Astrocyte (in vitro differentiated cells and primary cell): ENCODE results near the gene PFKL.
"Not testable (repeated sequence)": the region's sequence is repeated elsewhere in the genome, so short reads cannot be mapped to it uniquely, and the experiment has no call there.

ENCODE experiments used
- EZH2 ChIP-seq: IDR thresholded peaks from 2 replicates; pipeline ENCODE4 v1.6.1; 2012; ENCODE audit warnings: mild to moderate bottlenecking, low read length, inconsistent platforms; ENCODE audit not compliant: insufficient read depth
- TF ChIP-seq, protein P1 (sequence below): IDR thresholded peaks from 2 replicates; pipeline ENCODE4 v1.5.1; 2011; ENCODE audit warnings: low read depth, mild to moderate bottlenecking, inconsistent platforms, low read length, moderate library complexity; ENCODE audit not compliant: insufficient read depth

DNA sequence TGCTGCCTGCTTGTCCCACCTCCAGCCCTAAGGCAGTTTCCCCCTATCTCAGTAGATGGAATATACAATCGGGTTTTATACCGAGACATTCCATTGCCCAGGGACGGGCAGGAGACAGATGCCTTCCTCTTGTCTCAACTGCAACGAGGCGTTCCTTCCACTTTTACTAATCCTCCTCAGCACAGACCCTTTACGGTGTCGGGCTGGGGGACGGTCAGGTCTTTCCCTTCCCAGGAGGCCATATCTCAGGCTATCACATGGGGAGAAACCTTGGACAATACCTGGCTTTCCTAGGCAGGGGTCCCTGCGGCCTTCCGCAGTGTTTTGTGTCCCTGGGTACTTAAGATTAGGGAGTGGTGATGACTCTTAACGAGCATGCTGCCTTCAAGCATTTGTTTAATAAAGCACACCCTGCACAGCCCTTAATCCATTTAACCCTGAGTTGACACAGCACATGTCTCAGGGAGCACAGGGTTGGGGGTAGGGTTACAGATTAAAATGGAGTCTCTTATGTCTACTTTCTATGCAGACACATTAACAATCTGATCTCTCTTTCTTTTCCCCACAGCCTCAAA lies 16.6 kb upstream of the PFKL start:
- TF ChIP-seq, protein P1, sequence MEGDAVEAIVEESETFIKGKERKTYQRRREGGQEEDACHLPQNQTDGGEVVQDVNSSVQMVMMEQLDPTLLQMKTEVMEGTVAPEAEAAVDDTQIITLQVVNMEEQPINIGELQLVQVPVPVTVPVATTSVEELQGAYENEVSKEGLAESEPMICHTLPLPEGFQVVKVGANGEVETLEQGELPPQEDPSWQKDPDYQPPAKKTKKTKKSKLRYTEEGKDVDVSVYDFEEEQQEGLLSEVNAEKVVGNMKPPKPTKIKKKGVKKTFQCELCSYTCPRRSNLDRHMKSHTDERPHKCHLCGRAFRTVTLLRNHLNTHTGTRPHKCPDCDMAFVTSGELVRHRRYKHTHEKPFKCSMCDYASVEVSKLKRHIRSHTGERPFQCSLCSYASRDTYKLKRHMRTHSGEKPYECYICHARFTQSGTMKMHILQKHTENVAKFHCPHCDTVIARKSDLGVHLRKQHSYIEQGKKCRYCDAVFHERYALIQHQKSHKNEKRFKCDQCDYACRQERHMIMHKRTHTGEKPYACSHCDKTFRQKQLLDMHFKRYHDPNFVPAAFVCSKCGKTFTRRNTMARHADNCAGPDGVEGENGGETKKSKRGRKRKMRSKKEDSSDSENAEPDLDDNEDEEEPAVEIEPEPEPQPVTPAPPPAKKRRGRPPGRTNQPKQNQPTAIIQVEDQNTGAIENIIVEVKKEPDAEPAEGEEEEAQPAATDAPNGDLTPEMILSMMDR = not testable (repeated sequence)
- not testable (repeated sequence) for TF ChIP-seq EZH2
